Muscle layer of colon (tissue), 2 donors: ENCODE measurements around the gene RCAN1.

ENCODE experiments used
- H3K27ac ChIP-seq: one replicate; pipeline ENCODE4 v1.7.0; 2013; ENCODE audit warnings: low read depth, mild to moderate bottlenecking, low read length, moderate library complexity
- H3K27me3 ChIP-seq, 2 donors: one replicate each; pipeline ENCODE4 v1.7.0; 2013; ENCODE audit warnings: low read length in 2 of 2, mild to moderate bottlenecking in 2 of 2; ENCODE audit not compliant: insufficient read depth in 2 of 2, control insufficient read depth in 1 of 2
- H3K36me3 ChIP-seq: one replicate; pipeline ENCODE4 v1.7.0; 2013; ENCODE audit warnings: mild to moderate bottlenecking, low read length; ENCODE audit not compliant: insufficient read depth
- H3K4me1 ChIP-seq: one replicate; pipeline ENCODE4 v1.7.0; 2013; ENCODE audit warnings: mild to moderate bottlenecking, low read length; ENCODE audit not compliant: insufficient read depth
- H3K4me3 ChIP-seq, 2 donors: one replicate each; pipeline ENCODE4 v1.7.0; 2013; ENCODE audit warnings: low read length in 2 of 2, low read depth in 1 of 2, mild to moderate bottlenecking in 1 of 2, moderate library complexity in 1 of 2
- H3K9ac ChIP-seq: one replicate; pipeline ENCODE4 v1.7.0; 2013; ENCODE audit warnings: low read length
- H3K9me3 ChIP-seq: one replicate; pipeline ENCODE4 v1.7.0; 2013; ENCODE audit warnings: mild to moderate bottlenecking, low read length
- donor health status: abdominal sarcoma.
- donor health status: Adenocarcinoma of cecum.

Gene RCAN1

DNA sequence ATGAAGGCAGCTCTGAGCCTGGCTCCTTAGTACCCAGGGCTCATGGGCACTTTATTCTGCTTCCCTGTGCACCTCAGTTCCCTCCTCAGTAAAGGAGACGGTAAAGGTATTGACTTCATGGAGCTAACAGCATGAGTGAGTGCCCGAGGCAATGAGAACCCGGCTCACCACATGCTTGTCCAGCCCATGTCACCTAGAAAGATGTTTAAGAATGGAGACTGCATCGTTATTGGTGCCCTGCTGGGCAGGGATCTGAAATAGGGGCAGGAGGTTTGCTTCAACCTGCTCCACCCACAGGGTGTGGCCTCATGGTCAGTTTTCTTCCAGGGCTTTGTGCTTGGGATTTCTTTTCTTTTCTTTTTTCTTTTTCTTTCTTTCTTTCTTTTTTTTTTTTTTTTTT, 95.9 kb downstream of the RCAN1 start:
- no peak overlapping the region for H3K27ac ChIP-seq
- no peak overlapping the region for H3K4me3 ChIP-seq
- no peaks in the 10 kb centered on the region for H3K9me3 ChIP-seq
- peaks cover 10% of the 10 kb centered on the region for H3K4me1 ChIP-seq
- H3K9ac ChIP-seq = no peak overlapping the region
- no peaks in the 10 kb centered on the region for H3K27me3 ChIP-seq
- H3K36me3 ChIP-seq = peaks cover 62% of the 10 kb centered on the region

DNA sequence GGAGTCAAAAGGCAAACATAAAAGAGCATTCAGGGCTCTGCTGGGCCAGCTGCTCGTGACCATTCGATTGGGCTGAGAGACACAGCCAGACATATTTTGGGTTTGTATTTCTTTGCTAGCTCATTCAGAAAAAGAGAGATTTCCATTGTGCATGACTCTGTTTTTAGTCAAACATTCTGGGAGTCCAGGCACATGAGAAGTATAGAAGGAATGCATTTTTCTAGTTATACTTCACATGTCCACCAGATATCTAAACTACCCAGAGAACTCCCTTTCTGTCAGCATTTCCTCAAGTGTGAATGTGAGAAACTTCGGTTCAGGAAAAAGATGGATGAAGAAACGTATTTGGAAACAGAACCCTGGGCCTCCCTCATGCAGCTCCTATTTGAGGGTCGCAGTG, 96.6 kb downstream of the RCAN1 start:
- Histone ChIP-seq H3K27ac (no peak overlapping the region), H3K27me3 (no peaks in the 10 kb centered on the region), H3K4me3 (no peak overlapping the region), H3K36me3 (peaks cover 62% of the 10 kb centered on the region), H3K9ac (no peak overlapping the region), H3K4me1 (peaks cover 8% of the 10 kb centered on the region), H3K9me3 (no peaks in the 10 kb centered on the region)

DNA sequence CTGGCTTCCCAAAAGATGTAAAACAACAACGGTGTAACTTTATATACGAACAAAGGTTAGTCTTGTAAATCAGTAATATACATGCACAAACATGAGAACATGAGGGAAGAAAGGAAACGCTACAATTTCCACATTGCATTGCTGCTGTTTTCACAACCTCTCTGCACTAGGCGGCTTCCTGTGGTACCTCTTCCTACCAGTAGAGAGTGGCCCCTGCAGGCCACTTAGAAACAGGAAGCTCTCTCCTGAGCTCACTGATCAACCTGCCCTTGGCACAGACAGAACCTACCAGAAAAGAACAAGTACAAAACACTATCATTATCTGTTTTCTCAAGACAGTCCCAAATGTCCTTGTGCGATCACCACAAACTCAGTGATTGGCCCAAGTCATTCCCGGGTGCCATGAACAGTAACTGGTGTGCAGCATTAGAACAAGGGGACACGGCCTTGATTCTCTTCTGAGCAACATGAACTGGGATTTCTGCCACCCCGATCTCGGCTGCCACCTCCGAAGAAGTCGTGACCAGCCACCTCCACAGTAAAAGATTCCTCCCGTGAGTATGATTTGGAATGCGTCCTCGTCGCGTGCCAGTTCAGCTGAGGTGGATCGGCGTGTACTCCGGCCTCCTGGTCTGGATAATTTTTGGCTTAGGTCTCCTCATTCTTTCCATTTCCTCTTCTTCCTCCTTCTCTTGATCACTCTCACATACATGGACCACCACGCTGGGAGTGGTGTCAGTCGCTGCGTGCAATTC, 97.2 kb downstream of the RCAN1 start:
- H3K9ac ChIP-seq = no peak overlapping the region
- H3K27me3 ChIP-seq = no peaks in the 10 kb centered on the region
- H3K27ac ChIP-seq = no peak overlapping the region
- H3K4me1 ChIP-seq = peaks cover 4% of the 10 kb centered on the region
- peaks cover 62% of the 10 kb centered on the region for H3K36me3 ChIP-seq
- no peak overlapping the region for H3K4me3 ChIP-seq
- H3K9me3 ChIP-seq = no peaks in the 10 kb centered on the region

DNA sequence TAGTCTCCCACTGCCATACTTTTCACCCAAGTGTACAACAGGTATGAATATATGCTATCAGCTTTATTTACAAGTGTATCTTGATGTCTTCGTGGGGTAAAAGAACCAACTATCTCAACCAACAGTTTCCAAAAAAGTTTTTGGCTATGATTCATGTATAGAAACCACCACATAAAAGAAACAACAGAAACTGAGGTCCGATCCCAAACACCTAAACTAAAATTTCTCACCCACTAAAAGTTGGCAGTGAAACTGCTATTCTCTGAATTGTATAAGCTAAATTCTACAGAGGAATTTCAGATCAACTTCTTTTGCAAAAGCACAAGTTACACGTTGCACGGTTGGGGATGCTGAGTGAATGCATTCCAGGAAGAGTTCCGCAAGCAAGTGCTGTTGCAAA, 97.9 kb downstream of the RCAN1 start:
- H3K27ac ChIP-seq = no peak overlapping the region
- no peak overlapping the region for H3K9ac ChIP-seq
- H3K9me3 ChIP-seq = no peaks in the 10 kb centered on the region
- H3K4me1 ChIP-seq = no peaks in the 10 kb centered on the region
- peaks cover 58% of the 10 kb centered on the region for H3K36me3 ChIP-seq
- no peak overlapping the region for H3K4me3 ChIP-seq
- H3K27me3 ChIP-seq = no peaks in the 10 kb centered on the region

DNA sequence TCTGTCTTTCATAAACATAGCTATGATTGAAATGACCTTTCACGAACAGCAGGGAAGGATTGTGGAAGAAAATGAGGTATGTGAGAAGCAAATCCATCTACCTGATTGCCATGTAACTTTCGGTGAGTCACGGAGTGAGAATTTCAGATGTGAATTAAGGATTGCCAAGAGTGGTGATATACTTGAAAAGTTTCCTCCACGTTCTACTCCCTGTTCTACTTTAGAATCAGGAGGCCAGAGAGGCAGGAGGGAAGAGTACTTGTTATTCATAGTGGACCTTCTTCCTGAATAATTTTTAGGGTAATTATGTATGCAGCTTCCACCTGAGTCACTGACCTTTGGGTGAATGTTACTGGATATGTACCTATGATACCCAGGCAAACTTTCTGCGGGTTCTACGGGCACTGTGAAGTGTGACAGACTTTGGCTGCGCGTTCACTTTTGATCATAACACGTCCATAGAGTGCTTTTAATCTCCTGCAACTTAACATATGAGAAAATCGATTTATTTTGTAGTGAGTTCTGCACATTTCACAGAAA, 100.3 kb downstream of the RCAN1 start:
- no peak overlapping the region for H3K9ac ChIP-seq
- no peaks in the 10 kb centered on the region for H3K27me3 ChIP-seq
- H3K27ac ChIP-seq = no peak overlapping the region
- no peaks in the 10 kb centered on the region for H3K9me3 ChIP-seq
- H3K4me1 ChIP-seq = peaks cover 4% of the 10 kb centered on the region
- no peak overlapping the region for H3K4me3 ChIP-seq
- H3K36me3 ChIP-seq = peaks cover 34% of the 10 kb centered on the region

DNA sequence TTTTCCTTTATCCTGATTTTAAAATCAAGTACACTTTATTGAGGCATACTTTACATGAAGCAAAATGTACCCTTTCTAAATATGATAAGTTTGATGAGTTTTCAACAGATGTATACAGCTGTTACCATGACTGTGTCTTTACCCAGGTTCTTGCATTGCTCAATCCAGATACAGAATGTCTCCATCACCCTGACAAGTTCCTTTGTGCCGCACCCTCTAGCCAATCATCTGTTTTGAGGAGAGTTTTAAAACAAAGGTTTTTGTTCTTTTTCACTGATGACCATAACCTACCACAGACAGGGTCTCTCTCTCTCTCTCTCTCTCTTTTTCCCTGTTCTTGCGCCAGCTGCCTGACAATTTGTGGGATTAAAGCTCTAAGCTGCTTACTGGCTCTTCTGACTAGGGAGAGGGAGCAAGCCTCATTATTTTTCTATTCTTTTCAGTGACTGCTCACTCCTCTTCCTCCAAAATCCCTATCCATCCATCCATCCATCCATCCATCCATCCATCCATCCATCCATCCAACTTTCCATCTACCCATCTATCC, 101.7 kb downstream of the RCAN1 start:
- H3K9ac ChIP-seq = no peak overlapping the region
- H3K36me3 ChIP-seq = peaks cover 24% of the 10 kb centered on the region
- H3K27me3 ChIP-seq = no peaks in the 10 kb centered on the region
- no peak overlapping the region for H3K27ac ChIP-seq
- H3K4me1 ChIP-seq = peaks cover 4% of the 10 kb centered on the region
- no peaks in the 10 kb centered on the region for H3K9me3 ChIP-seq
- no peak overlapping the region for H3K4me3 ChIP-seq

DNA sequence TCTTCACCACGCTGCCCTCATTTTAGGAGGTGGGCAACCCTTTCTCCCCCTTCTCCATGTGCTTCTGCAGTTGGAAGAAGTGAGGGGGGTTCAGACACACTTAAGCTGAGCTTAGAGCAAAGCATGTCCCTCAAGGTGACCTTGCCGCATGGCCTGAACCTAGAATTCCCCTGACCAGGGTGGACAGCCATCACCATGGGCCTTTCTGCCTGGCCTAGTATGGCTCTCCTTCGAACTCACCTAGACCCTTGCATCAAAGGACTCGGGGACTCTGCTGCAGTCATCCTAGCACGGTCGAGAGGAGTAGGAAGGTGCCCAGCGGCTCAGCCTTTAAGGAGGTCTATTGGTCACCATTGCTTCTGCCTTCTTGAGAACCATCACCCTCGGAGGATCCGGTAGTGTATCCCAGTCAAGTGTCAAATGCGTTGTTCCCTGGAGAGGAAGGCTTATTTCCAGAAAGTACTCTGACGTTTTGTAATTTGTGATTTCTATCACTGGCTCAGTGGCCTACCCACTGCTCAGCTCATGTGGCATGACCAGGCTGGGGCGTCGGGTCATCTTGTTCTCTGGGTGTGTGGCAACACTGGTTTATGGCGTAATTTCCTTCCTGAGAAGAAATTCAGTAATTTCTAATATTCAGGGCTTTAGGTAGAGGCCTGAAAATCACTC, 103.0 kb downstream of the RCAN1 start, which contains the start of gene KCNE1:
TSS of gene KCNE1 (minus strand) at position 424 of the 669 bp plus-strand sequence. CDS start 62,576 bp downstream, outside the sequence.
- H3K9ac ChIP-seq = no peak within 1 kb of the TSS
- no peak within 1 kb of the TSS for H3K4me3 ChIP-seq
- no peak within 1 kb of the TSS for H3K27ac ChIP-seq
- H3K4me1 ChIP-seq = peaks cover 4% of the 10 kb centered on the region
- no peaks in the 10 kb centered on the region for H3K27me3 ChIP-seq
- peaks cover 12% of the 10 kb centered on the region for H3K36me3 ChIP-seq
- no peaks in the 10 kb centered on the region for H3K9me3 ChIP-seq

DNA sequence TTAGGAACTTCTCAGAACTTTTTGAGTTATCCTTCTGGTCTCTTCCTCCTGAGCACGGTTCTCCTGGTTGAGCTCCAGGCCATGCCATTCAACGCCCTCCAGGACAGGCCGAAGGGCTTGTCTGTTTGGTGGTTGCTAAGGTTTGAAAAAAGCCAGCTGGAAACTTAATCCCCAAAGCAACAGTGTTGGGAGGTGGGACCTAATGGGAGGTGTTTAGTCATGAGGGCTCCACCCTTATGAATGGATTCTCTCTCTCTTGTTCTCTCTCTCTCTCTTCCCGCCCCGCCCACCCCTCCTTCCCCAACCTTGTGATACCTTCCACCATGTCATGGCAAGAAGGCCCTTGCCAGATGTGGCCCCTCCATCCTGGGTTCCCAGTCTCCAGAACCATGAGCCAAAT, 103.7 kb downstream of the RCAN1 start:
- Histone ChIP-seq H3K9me3 (no peaks in the 10 kb centered on the region), H3K27ac (no peak overlapping the region), H3K4me1 (peaks cover 4% of the 10 kb centered on the region), H3K4me3 (no peak overlapping the region), H3K27me3 (no peaks in the 10 kb centered on the region), H3K36me3 (peaks cover 5% of the 10 kb centered on the region), H3K9ac (no peak overlapping the region)

DNA sequence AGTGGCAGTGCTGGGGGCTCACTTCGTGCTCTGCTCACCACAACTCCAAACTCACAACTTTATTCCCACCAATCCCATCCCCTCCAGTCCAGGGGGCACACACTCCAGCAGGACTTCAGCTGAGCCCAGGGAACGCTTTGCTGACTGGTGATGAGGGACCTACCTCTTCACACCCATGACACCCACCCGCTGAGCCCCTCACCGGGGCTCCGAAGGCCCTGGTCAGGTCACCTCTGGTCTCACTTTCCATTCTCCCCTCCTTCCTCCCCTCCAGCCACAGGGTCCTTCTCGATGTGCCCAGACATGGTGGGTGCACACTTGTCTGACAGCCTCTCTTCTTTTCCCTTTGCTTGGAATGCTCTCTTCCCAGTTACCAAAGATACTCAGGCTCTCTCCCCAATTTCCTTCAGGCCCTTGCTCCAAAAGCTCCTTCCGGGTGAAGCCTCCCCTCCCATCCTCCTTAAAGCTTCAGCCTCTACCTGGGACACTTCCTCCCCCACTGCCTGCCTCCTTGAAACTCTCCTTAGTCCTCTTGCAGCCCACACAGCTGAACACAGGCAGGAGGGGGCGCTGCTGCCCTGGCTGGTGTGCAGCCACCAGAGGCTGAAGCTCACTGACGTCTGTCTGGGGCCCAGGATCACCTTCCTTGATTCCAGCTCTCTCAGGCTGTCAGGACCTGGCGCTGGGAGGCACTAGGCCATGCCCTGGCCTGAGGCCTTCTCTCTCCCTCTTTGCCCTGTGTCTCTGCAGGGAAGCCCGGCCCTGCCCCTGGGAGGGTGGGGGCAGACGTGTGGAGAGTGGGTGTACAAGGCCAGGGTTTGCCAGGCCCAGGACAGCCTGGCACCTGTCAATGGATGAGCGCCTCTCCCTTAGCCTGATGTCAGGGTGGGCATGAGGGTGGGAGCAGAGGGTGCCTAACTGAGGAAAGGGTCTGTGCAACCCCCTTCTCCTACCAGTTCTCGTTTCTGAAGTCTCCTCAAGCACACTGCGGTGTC, 104.5 kb downstream of the RCAN1 start:
- Histone ChIP-seq H3K27me3 (no peaks in the 10 kb centered on the region), H3K4me1 (peaks cover 4% of the 10 kb centered on the region), H3K27ac (no peak overlapping the region), H3K9me3 (no peaks in the 10 kb centered on the region), H3K36me3 (no peaks in the 10 kb centered on the region), H3K4me3 (no peak overlapping the region), H3K9ac (no peak overlapping the region)

DNA sequence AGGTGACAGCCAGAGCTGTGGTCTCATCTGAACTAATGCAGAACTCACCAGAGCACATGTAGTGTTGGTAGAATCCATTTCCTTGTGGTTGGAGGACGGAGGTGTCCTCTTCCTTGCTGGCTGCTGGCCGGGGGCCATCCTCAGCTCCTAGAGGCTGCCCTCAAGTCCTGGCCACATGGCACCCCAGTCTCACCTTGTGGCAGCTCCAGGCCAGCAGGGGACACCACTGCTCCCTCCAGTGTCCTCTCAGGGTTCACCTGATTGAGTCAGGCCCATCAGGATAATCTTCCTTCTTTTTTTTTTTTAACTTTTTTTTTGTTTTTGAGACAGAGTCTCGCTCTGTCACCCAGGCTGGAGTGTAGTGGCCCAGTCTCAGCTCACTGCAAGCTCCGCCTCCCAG, 105.8 kb downstream of the RCAN1 start:
- H3K4me3 ChIP-seq = no peak overlapping the region
- H3K9me3 ChIP-seq = no peaks in the 10 kb centered on the region
- H3K4me1 ChIP-seq = peaks cover 4% of the 10 kb centered on the region
- H3K36me3 ChIP-seq = no peaks in the 10 kb centered on the region
- no peak overlapping the region for H3K9ac ChIP-seq
- no peaks in the 10 kb centered on the region for H3K27me3 ChIP-seq
- no peak overlapping the region for H3K27ac ChIP-seq

DNA sequence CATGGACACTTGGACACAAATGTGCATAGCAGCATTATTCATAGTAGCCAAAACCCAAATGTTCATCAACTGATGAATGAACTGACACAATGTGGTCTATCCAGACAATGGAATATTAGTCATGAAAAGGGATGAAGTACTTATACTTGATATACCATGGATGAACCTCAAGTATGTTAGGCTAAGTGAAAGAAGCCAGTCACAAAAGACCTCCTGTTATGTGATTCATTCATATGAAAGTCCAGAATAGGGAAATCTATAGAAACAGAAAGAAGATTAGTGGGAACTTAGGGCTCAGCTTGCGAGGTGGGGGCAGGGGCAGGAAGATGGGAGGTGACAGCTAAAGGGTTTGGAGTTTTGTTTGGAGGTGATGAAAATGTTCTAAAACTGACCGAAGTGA, 110.3 kb downstream of the RCAN1 start:
- no peaks in the 10 kb centered on the region for H3K4me1 ChIP-seq
- no peak overlapping the region for H3K9ac ChIP-seq
- H3K4me3 ChIP-seq = no peak overlapping the region
- H3K27ac ChIP-seq = no peak overlapping the region
- no peaks in the 10 kb centered on the region for H3K36me3 ChIP-seq
- no peaks in the 10 kb centered on the region for H3K27me3 ChIP-seq
- H3K9me3 ChIP-seq = no peaks in the 10 kb centered on the region
